Measurements from ENCODE around the gene AUTS2. TPM values are rescaled to one million over a fixed set of nuclear protein-coding genes. Genes with fewer than 3 reads are reported as not detected.

AUTS2 gene
- total and polyA plus RNA-seq, 2 of the 8 experiments (the other 6 are each of a cell fraction or from before 2014, with no cell fraction given), result 25.9 to 101 TPM

DNA sequence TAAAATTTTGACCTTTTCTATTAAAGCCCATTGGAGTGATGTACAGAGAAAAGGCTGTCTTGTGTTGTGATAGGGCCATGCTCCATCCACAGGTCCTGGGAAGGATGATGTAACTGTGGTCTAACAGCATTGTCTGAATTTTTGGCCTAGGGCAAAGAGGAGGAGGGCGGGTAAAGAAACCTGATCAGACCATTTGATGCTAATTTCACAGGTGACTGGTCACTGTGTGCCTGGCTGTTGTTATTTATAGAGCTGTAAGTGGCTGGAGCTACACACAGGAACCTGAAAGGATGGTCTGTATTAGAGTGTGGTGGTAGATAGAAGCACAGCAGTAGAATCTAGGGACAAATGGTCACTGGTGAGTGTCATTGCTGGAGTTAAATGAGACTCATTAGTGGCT is 182.1 kb downstream of the AUTS2 start:
- Histone ChIP-seq H3K27ac (ENCODE audit: low read depth, low read length) (no peak overlapping the region), H3K79me1 (ENCODE audit: low read depth, low read length) (no peaks in the 10 kb centered on the region; the same call in 1 of the 2 replicates), H3K23ac (ENCODE audit: insufficient read length) (no peak overlapping the region), H3K4me1 (replicated peaks in 1 of 4; ENCODE audit: control insufficient read depth in 3 of 4, insufficient read depth in 4 of 4, low read length in 3 of 4) (peaks cover 0 to 7% (median 5%) of the 10 kb centered on the region in 4 experiments; a peak in 3 of 7 replicates), H3K56ac (replicated peaks; ENCODE audit: insufficient read length, low read depth, low read length) (no peak overlapping the region), H3K23me2 (ENCODE audit: low read depth, low read length) (no peaks in the 10 kb centered on the region), H3K27me3 (replicated peaks in 1 of 4; ENCODE audit: control insufficient read depth in 3 of 4, extremely low read depth in 1 of 4, insufficient read depth in 3 of 4, low read length in 3 of 4) (no peaks in the 10 kb centered on the region; a peak in 1 of 7 replicates), H3K9me3 (ENCODE audit: insufficient read depth in 2 of 2, low read depth in 1 of 2, low read length in 1 of 2) (no peaks in the 10 kb centered on the region), H3K14ac (ENCODE audit: insufficient read length) (no peak overlapping the region), H4K8ac (ENCODE audit: extremely low read depth, insufficient read depth, low read length) (no peak overlapping the region), H2BK20ac (ENCODE audit: low read length) (no peak overlapping the region), H3K4ac (replicated peaks; ENCODE audit: insufficient read length, low read depth, low read length) (no peak overlapping the region), H2BK5ac (ENCODE audit: low read depth, low read length) (no peak overlapping the region), H2BK15ac (ENCODE audit: low read length) (no peak overlapping the region), H4K5ac (ENCODE audit: insufficient read length, low read depth, low read length) (no peak overlapping the region), H4K20me1 (replicated peaks in 1 of 2; ENCODE audit: control insufficient read depth in 1 of 2, insufficient read depth in 2 of 2, low read length in 2 of 2) (no peaks in the 10 kb centered on the region), H3K4me2 (ENCODE audit: insufficient read depth in 1 of 2, low read depth in 2 of 2, low read length in 2 of 2) (peak overlapping the region in 1 of 2 experiments; percentile 26; a peak in 1 of 4 replicates), H3K18ac (ENCODE audit: extremely low read depth, low read length) (peak overlapping the region; percentile 28; the same call in 1 of the 2 replicates), H4K91ac (replicated peaks; ENCODE audit: insufficient read length, low read length) (no peak overlapping the region), H3K9ac (replicated peaks in 1 of 4; ENCODE audit: extremely low read depth in 1 of 4, low read depth in 3 of 4, low read length in 3 of 4) (no peak overlapping the region), H2BK12ac (ENCODE audit: low read depth, low read length) (peak overlapping the region; percentile 72; the same call in 1 of the 2 replicates), H2AFZ (ENCODE audit: low read length) (no peak overlapping the region), H3K36me3 (ENCODE audit: control insufficient read depth in 2 of 4, insufficient read depth in 4 of 4, low read length in 3 of 4) (no peaks in the 10 kb centered on the region), H3K79me2 (ENCODE audit: control insufficient read depth in 1 of 2, insufficient read depth in 2 of 2, low read length in 2 of 2) (0 out of 4 replicates have a peak, but pooled peaks cover 0 to 3% of the 10 kb centered on the region in 2 experiments), H3K4me3 (ENCODE audit: extremely low read depth in 1 of 4, insufficient read depth in 2 of 4, low read depth in 3 of 4, low read length in 4 of 4) (no peak overlapping the region), H2AK5ac (ENCODE audit: low read depth, low read length) (no peak overlapping the region), H2BK120ac (replicated peaks; ENCODE audit: low read depth, low read length) (no peak overlapping the region)
- WGBS, 2 experiments (ENCODE audit: extremely low coverage in 1 of 2, insufficient coverage in 1 of 2, insufficient read length in 1 of 2, insufficient replicate concordance in 2 of 2, low coverage in 1 of 2, low lambda C conversion rate in 2 of 2, missing lambda C conversion rate in 1 of 2), result 69% methylated on average over 1 of the region's 1 CpG; no CpG with 5 or more reads in 1 of the 2 experiments
- ChIA-PET CTCF (ENCODE audit: partially characterized antibody) (interaction anchor here (0.6 kb wide), 1 partner anchor 382 kb away, joined by 3 read pairs; no protein-coding TSS in a partner anchor), POLR2A (ENCODE audit: partially characterized antibody) (interaction anchor here (0.7 to 1.3 kb wide), 2 partner anchors 11 to 57 kb away, joined by 3 to 4 read pairs; no protein-coding TSS in a partner anchor)
- peak in 1 of 2 experiments; percentile 61 for DNase-seq (ENCODE audit: low read depth in 1 of 2, low spot score in 2 of 2)
- FAIRE-seq, result peak; percentile 62
- TF ChIP-seq JUND (IDR thresholded peaks at IDR 0.05; ENCODE audit: low read length) (peak; percentile 50; the same call in 1 of the 2 replicates), ASH2L (IDR thresholded peaks at IDR 0.05; ENCODE audit: low read length) (no peak), RXRA (IDR thresholded peaks at IDR 0.05; ENCODE audit: insufficient read depth, low read depth, low read length) (no peak), TEAD4 (IDR thresholded peaks at IDR 0.05; ENCODE audit: low read depth, low read length) (peak; percentile 47; the same call in 1 of the 2 replicates), CEBPB (IDR thresholded peaks at IDR 0.05; ENCODE audit: low read depth, low read length) (0 out of 2 replicates have a peak, but pooled peaks have one; percentile 52)
- TF ChIP-seq, protein P1, sequence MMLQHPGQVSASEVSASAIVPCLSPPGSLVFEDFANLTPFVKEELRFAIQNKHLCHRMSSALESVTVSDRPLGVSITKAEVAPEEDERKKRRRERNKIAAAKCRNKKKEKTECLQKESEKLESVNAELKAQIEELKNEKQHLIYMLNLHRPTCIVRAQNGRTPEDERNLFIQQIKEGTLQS (IDR thresholded peaks at IDR 0.05; ENCODE audit: insufficient read depth, low read depth, low read length), result peak; percentile 21; the same call in 1 of the 2 replicates
- TF ChIP-seq, protein P2, sequence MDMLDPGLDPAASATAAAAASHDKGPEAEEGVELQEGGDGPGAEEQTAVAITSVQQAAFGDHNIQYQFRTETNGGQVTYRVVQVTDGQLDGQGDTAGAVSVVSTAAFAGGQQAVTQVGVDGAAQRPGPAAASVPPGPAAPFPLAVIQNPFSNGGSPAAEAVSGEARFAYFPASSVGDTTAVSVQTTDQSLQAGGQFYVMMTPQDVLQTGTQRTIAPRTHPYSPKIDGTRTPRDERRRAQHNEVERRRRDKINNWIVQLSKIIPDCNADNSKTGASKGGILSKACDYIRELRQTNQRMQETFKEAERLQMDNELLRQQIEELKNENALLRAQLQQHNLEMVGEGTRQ (IDR thresholded peaks at IDR 0.05; ENCODE audit: low read length), result no peak
- TF ChIP-seq, protein P3, sequence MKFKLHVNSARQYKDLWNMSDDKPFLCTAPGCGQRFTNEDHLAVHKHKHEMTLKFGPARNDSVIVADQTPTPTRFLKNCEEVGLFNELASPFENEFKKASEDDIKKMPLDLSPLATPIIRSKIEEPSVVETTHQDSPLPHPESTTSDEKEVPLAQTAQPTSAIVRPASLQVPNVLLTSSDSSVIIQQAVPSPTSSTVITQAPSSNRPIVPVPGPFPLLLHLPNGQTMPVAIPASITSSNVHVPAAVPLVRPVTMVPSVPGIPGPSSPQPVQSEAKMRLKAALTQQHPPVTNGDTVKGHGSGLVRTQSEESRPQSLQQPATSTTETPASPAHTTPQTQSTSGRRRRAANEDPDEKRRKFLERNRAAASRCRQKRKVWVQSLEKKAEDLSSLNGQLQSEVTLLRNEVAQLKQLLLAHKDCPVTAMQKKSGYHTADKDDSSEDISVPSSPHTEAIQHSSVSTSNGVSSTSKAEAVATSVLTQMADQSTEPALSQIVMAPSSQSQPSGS (IDR thresholded peaks at IDR 0.05; ENCODE audit: low read length), result peak; percentile 43; the same call in 1 of the 2 replicates
